Panc1 (cell line): ENCODE measurements around the gene RBX1.

Source experiments
- CTCF ChIP-seq: fragments of 450-650 bp; IDR thresholded peaks from 2 replicates; pipeline ENCODE4 v1.5.1; 2017; ENCODE audit warnings: mild to moderate bottlenecking
- POLR2AphosphoS5 ChIP-seq: IDR thresholded peaks from 2 replicates; pipeline ENCODE4 v1.6.1; 2012; ENCODE audit warnings: mild to moderate bottlenecking, low read depth, low read length, moderate library complexity
- REST ChIP-seq, 2 experiments: IDR thresholded peaks; 2 replicates each; pipeline ENCODE4 v1.6.1; 2011 to 2012; ENCODE audit warnings: low read depth in 2 of 2, control low read depth in 1 of 2, low read length in 1 of 2, mild to moderate bottlenecking in 1 of 2, moderate library complexity in 1 of 2; ENCODE audit not compliant: insufficient read depth in 1 of 2
- SIN3A ChIP-seq: IDR thresholded peaks from 2 replicates; pipeline ENCODE4 v1.6.1; 2012; ENCODE audit warnings: low read depth, mild to moderate bottlenecking, low read length, moderate library complexity, borderline replicate concordance; ENCODE audit not compliant: insufficient read depth
- TCF7L2 ChIP-seq: IDR thresholded peaks from 2 replicates; pipeline ENCODE4 v1.6.1; 2011; ENCODE audit warnings: mild to moderate bottlenecking, low read depth, low read length, inconsistent platforms

- TF ChIP-seq CTCF: no peak; the same call in 1 of the 2 replicates
- peak; percentile 62; the same call in 1 of the 2 replicates for TF ChIP-seq POLR2AphosphoS5
- TF ChIP-seq REST (IDR thresholded peaks at IDR 0.05; ENCODE audit: insufficient read depth in 1 of 2, low read depth in 2 of 2, low read length in 1 of 2): no peak
- TF ChIP-seq TCF7L2: no peak
- no peak; the same call in 1 of the 2 replicates for TF ChIP-seq SIN3A
Observed at GRCh38 chr22:41022470-41023298, 71.5 kb downstream of the RBX1 start.
